Measurements from ENCODE around the gene MVD.

The MVD gene

DNA sequence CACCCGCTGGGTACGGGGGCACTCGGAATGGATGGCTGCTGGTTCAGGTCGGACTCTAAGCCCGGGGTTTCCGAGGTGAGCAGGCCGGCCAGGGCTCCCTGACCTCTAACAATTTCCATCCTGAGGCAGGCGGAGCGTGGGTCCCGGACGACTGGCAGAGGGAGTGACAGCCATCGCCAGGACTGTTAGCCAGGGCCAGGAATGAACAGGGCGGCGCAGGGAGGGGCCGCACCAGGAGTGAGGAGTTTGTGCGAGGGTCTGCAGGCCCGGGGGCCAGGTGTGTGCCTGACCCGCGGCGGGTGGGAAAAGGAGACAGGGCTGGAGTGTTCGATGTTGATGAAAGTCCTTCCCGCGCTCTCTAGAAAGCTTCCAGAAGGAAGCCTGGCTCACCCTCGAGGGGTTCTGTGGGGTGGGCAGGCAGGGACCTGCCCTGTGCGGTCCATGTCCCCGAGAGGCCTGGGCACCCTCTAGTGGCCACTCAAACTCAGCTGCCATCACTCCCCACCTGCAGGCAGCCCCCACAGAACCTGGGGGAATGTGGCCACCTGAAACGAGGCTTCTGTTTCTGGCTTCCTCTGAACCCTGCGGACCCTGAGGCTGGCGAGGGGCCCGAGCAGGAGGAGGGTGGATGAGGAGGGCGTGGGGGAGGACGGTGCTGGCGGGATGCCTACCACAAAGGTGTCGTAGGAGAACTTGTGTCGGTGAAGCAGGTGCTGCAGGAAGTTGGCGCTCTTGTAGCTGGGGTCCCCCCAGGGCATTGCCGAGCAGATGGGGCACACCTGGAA is 35.1 kb upstream of the MVD start:
- no peak for DNase-seq (ENCODE audit: low spot score)
- FAIRE-seq, result no peak

DNA sequence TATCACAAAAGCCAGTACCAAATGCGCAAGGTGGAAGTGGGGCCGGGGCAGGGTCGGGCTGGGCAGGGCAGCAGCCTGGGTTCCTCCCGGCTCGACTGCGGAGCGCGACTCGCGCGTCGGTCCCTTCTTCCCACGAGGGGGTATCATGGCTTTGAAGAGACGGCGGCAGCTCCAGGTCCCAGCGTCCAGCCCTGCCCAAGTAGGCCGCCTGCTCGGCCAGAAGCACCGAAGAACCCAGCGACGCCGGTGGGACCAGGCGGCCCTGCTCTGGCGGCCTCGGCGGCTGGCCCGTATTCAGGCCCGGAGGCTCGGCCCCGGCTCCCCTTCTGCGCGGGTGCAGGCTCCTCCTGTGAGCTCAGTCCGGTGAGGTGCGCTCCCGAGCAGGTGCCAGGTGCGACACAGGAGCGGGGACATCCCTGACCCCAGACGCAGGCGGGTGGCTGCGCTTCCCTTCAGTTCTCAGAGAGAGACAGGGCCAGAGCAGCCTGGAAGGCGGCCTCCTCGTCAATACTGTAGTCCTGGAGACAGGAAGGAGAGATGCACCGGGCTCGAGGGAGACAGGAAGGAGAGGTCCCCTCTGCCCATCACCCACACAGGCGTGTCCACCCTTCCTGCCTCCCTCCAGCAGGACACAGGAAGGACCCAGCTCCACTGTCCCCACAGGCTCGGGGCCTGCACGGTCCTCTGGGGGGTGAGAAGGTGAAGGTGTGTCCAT is 34.4 kb upstream of the MVD start:
- FAIRE-seq (no peak), DNase-seq (ENCODE audit: low spot score) (no peak)

DNA sequence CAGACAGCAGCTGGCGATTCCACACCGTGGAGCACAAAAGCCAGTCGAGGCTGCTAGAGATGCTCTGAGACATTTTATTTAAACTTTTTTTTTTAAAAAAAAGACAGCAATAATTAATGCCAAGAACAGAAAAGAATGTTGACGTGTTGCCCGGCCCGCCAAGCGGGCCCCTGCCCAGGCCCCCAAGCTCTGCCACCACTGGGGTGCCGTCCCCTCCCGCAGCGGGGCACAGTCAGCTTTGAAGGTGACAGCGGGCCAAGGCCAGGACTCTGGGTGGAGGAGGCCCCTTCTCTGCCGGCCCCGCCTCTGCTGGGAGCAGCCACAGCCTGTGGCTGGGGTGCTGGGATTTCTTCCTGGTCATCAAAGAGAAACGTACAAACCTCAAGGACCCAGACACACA is 33.5 kb upstream of the MVD start:
- no peak for DNase-seq (ENCODE audit: low spot score)
- no peak for FAIRE-seq

DNA sequence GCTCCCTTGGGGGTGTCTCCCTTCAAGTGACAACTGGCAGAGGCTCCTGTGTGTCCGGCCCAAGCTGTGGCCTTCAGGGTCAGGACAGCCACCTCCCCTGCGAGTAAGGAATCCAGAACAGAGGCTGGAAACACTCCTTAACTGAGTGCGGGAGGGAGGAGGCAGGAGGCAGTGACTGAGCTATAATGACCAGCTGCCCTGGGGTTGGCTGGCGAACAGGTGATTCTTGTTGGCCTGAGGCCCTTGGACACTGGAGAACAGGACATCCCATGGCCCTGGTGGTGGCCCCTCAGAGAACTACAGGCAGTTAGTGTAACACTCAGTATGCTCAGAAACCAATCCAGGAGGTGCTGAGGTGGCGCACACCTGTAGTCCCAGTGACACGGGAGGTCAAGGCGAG is 32.9 kb upstream of the MVD start:
- no peak for FAIRE-seq
- DNase-seq (ENCODE audit: low spot score), result no peak

DNA sequence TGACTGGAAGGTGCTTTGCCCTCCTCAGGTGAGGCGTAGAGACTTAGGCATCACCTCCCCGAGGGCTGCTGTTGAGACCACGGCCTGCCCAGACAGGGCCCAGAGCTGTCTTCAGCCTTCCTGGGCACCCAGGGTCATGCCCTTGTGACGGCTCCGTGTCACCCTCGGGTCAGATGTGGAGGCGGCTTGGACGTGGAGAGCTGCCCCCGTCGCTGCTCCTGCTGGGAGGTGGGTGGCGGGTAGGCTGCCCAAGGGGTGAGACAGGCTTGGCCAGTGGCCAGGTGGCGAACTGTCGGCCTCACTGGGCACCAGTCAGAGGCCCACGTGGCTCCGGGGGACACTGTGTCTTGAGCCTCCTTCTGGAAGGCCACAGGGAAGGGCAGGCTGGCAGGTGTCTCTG is 32.3 kb upstream of the MVD start:
- no peak for DNase-seq (ENCODE audit: low spot score)
- no peak for FAIRE-seq

DNA sequence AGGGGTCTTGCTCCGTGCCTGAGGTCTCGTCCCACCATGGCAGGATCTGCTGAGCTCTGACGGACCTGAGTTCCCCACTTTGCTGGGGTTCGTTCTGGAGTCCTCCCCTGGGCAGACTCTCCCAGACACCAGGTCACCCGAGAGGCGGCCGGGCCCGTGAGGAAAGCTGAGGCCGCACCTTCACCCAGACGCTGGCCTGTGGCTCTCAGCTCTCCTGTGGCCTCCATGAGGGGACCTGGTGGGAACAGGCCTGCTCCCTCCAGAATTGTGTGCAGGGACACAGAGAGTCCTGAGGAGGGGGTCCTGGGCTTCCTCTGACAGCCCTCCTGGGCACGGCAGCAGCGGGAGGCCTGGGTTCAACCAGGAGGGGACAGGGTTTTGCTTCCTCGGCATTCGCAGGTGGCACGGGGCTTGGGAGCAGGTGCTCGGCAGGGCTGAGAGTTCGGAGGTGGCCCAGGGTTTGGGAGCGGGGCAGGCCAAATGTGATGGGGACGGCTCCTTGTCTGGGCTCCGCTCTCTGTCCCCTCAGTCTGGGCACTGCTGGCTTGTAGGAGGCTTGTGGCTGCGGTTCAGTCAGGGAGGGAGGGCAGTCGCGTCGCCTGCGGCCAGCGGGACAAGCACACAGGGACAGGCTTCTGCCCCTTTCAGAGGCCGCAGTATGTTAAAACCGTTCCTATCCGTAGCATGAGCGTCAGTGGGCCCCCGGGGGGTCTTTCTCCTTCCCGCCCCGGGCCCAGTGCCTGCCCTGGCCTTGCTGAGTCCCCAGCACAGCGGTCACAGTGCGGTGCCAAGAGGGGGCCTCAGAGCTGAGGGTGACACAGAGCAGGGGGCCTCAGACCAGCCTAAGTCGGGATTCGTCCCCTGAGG is 31.6 kb upstream of the MVD start:
- DNase-seq (ENCODE audit: low spot score), result no peak
- FAIRE-seq, result no peak

DNA sequence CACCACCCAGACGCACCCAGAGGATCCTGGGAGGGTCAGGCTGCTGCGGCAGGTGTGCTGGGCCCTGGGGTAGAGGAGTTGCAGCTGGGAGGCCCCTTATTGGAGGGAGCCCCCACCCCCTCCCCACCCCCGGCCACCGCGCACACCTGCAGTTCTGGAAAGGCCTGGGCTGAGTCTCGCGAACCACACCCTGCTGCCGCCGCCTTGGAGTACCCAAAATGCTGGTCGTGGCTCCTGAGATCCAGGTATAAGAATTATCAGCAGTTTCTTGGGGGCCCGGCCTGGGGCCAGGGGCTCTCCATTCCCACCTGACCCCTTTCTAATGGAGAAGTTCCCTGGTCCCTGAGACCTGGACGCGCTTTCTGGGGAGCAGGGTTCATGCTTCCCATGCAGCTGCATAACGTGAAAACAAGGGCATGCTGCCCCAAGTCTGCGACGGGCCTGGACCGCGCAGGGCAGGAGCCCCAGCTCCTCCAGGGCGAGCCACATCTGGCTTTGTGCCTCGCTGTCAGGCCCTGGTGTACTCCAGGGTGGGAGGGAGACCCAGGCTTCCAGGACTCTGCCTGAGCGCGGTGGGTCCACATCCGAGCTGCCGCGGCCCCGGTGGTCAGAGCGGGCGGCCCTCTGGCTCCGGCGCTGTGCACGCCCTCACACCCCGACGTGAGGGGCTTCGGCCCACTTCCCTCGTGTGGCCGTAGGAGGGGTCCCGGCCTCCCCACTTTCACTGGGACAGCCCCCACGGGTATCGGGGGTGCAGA is 30.7 kb upstream of the MVD start:
- no peak for DNase-seq (ENCODE audit: low spot score)

DNA sequence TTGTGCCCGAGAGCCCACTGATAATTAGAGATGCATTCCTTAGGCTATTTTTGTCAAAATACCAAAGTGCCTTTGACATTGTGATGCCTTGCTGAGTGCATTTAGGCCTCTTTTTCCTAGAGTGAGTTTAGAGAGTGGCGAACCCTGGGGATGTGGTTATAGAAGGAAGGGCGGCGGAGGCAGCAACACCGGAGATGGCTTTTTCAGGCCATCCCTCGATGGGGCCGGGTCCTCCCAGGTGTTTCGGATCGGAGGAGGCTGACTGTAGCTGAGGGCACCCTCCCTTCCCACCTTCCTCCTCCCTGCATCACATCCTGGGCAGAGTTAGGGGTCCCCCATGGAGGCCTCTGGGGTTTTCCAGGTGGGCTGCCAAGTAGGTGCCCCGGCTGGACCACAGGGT is 30.0 kb upstream of the MVD start:
- no peak for DNase-seq (ENCODE audit: low spot score)
- FAIRE-seq, result no peak

More for the DNA sequence above, 30.7 kb upstream of the MVD start:
- no peak for FAIRE-seq

DNA sequence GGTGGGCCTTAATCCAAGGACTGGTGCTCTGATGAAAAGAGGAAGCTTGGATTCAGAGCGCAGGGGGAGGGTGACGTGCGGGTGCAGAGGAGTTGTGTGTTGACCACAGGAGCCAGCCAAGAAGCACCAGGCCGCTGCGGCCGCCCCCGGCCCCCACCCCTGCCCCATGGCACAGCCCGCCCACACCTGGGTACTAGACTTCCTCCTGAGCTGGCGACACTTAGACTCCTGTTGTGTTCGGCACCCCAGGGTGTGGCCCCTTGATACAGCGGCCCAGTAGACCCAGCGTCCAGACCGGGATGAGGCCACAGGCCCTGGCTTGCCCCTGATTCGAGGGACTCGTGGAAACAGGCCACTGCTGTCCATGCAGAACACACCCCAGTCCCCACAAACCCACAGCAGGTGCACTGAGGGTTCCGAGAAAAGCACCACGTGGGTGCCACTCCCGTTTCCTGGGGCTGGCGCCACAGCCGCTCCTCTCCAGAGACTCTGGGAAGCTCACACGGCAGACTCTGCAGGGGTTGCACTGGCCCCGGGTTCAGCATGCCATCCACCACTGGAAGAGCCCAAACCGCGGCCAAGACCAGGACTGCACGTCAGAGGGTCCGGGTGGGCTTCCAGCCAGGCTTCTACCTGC is 29.2 kb upstream of the MVD start:
- DNase-seq (ENCODE audit: low spot score) (no peak), FAIRE-seq (no peak)

DNA sequence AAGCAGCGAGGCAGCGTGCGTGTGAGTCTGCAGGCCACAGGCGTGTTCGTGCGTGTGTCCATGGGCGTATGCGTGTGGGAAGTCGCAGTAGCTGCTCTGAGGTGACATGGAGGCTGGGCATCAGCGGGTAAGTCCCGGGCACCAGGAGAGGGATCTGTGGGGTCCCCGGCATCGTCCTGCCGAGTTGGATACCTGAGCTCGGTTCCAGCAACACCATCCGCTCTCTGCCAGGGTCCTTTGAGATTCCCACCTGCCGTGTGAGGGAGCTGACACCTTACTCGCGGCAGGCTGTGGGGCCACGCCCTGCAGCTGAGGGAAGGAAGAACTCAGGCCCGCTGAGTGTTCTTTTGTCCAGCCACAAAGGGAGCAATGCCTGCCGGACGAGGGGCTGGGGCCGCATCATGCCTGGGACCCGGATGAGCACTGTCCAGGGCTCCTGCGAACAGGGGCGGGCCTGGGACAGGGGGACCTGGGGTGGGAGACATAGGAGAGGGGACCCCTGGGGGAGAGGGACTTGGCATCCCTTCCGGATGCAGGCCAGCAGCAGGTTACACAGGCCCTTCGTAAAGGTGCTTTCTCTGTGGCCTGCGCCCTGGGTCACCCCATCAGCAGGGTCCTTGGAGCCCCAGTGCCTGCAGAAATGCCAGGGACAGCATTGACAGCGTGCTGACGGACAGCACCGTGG is 28.4 kb upstream of the MVD start:
- FAIRE-seq, result no peak
- no peak for DNase-seq (ENCODE audit: low spot score)

DNA sequence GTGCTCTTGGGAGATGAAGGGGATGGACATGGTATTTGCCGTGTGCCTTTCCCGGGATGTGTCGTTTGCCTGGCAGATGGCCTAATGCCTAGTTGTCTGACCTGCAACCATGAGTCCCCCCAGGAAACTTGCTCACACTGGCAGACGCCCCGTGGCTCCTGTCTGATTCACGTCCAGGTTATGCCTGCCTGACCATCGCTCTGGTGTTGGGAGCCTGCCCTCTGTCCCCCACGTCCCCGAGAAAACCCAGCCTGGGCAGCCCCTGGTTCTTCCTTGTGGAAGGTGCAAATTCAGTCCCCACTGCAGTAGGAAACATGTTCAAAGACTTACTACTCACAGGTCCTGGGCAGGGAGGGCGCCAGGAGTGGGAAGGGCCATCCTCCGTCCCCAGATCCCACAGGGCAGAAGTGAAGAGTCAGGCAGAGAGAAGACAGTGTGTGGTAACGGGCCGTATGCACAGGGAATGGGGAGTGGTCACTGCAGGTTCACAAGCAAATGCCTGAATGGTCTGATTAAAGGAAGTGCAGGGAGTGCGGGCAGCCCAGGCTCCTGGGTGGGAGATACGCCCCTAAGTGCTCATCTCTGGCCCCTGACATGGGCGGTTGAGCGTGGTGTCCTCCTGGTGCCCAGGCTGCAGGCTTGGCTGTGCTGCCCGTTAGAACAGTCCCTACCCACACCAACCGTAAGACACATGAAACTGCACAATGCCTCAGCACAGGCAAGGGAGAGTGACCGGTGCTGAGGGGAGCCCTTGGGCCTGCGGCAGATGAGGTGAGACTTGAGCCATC is 27.6 kb upstream of the MVD start:
- FAIRE-seq (no peak), DNase-seq (ENCODE audit: low spot score) (no peak)

DNA sequence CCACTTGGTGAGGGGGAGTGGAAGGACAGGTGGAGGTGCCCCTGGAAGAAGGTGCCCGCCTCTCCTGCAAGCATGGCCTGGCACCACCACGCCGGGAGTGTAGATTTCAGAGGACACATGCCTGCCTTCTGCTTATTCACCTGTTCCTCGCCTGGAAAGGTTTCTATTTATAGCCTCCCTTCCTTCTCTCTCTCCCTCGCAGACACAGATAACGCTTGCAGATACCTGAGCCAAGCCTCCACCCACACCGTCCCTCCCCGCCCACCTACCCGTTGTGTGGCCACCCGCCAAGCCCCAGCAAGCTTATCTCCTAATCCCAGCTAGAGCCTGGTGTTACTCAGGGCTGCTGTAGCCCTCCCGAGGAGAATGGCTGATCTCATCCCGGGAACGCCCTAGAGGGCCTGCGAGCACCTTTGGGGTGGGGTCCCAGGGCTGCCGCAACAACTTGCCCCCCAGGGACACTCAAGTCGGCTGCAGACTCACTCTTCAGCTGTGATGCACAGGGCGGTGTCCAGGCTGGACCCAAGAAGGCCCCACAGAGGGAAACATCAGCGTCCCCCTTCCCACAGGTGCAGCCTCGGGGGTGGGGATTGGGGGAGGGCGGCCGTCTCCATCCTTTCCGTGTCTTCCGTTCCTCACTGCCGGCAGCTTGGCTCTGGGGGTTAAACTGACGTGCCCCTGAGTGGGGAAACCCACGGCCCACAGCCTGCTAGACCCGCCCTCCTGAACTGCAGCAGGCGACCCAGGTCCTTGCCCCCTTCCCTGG is 25.3 kb upstream of the MVD start:
- DNase-seq (ENCODE audit: low spot score) (no peak), FAIRE-seq (no peak)

DNA sequence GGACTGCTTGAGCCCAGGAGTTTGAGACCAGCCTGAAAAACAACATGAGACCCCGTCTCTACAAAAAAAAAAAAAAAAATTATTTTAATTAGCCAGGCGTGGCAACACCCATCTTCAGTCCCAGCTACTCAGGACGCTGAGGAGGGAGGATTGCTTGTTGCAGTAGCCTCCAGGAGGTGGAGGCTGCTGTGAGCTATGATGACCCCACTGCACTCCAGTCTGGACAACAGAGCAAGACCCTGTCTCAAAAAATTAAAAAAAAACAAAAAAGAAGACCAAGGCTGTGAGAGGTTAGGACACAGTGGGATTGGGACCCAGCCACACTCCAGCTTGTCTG is 24.8 kb upstream of the MVD start:
- DNase-seq (ENCODE audit: low spot score), result no peak
- FAIRE-seq, result no peak

DNA sequence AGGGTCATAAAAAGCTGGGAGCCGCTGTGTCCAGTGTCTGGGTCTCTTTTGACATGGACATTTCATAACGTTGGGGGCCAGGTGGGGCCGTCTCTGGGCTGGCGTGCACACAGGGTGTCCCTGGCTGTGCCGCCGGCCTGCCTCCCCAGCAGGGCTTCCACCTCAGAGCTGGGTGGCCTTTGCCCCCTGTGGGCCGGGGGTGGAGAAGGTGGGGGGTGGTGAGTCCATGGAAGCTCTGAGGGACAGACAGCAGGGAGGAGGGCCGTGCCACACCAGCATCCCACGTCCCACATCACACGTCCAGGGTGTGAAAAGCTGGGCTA is 24.3 kb upstream of the MVD start:
- no peak for DNase-seq (ENCODE audit: low spot score)
- no peak for FAIRE-seq

DNA sequence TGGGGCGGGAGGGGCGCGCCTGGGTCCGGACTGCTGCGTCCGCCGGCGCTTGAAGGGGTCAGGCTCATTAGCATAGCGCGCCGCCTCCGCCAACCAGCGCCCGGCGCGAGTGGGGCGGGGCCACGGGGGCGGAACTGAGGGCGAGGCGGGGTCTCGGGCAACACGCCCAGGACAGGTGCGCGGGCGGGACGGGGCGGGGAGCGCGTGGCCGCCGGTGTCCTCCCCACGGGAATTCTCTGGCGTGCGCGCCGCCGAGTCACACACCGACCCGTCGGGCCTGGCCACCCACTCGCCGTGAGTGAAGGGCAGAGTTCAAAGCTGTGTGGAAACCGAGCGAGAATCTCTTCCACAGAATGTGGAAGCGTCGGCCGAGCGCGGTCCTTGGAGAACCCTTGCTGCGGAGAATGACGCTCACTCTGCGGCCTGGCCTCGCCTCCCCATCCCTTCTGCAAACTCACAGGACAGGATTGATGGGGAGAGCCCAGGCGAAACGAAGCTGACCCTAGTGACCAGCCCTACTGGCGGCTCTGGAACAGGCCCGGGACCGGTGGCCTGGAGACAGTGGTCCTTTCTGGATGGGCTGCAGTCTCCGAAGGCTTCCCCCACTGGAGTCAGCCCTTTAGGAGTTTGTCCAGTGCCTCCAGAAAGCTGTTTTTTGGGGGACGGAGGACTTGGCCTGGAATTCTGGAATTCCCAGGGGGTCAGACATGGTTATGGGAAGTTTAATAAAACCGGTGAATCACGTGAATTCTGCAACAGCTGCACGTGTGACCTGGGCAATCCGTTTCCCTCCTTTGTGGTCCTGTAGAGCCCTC is 23.8 kb upstream of the MVD start, which contains the start of gene SNAI3:
Gene SNAI3, minus strand, starts transcription at position 69 of the 815 bp plus-strand sequence. CDS start 101 bp downstream, outside the sequence.
- peak; percentile 96 for DNase-seq (ENCODE audit: low spot score)
- no peak for FAIRE-seq

DNA sequence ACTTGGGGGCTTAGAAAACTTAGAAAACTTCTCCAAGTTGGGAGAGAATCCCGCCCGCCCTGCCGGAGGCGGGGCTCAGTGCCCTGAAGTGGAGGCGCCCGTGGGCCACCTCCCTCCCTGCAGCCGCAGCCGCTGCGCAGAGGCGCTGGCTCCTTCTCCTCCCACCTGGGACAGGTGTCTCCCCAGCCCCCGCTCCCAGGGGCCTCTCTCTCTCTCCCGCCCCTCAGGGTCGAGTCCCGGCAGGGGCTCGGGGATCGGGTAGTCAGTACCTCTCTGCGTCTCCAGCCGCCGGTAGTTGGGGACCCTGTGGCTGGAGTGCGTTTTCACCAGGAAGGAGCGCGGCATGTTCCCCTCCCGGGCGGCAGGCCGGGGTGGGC is 23.2 kb upstream of the MVD start:
- FAIRE-seq (no peak), DNase-seq (ENCODE audit: low spot score) (peak; percentile 55)

DNA sequence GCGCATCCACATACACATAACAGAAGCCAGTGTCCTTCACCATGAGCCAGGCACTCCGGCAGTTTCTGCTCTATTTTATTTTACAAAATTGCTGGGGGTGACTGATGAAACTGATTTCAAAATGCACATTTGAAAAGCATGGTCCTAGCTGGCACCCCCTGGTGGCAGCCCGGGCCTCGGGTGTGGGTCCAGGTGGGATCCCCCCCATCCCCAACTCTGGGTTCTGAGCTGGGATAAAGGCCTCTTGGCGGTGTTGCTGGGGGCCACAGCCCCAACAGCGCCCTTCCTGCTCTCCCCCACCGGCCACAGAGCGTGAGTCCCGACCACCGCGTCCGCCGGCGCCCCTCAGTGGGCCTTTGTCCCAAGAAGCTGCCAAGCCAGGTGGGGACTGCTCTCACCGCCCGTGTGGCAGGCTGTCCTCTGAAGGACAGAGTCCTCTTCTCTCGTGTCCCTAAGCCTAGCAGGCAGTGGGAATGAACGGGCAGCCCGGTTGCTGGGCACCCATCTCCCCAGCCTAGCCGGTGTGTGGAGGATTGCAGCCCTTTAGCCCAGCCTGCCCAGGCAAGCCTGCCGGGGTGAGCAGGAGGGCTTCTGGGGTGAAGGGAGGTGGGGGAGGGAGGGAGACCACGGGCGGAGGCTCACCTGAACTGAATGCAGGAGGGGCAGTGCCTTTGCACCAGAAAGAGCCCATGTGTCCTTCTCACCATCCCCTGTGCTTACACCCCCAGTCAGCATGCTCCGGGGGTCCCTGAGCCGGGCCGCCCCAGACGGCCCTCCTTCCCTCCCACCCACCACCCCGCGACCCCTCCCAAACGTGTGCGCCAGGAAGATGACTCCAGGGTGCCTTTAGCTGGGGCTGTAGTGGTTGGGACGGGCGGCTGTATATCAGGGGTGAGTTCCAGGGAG is 22.5 kb upstream of the MVD start:
- DNase-seq (ENCODE audit: low spot score) (peak; percentile 59), FAIRE-seq (no peak)
